OCI-LY7 (cell line): Measurements from ENCODE around the gene PIAS4.

Experiments used
- EZH2phosphoT487 ChIP-seq: fragments of 200-600 bp; sonication (generic); IDR thresholded peaks from 2 replicates; pipeline ENCODE4 v1.6.1; 2018; ENCODE audit warnings: low read depth, borderline replicate concordance, mild to moderate bottlenecking, mixed run types, antibody characterized with exemption, low read length, moderate library complexity, mixed read lengths
- TF ChIP-seq, protein P1 (sequence below): fragments of 200-600 bp; sonication (generic); conservative IDR thresholded peaks from 2 replicates; pipeline ENCODE4 v1.5.1; 2014; ENCODE audit warnings: mild to moderate bottlenecking, antibody characterized with exemption, low read length, moderate library complexity, mixed read lengths

GRCh38 chr19:4038057-4038456, 30.5 kb downstream of the PIAS4 start:
- TF ChIP-seq, protein P1, sequence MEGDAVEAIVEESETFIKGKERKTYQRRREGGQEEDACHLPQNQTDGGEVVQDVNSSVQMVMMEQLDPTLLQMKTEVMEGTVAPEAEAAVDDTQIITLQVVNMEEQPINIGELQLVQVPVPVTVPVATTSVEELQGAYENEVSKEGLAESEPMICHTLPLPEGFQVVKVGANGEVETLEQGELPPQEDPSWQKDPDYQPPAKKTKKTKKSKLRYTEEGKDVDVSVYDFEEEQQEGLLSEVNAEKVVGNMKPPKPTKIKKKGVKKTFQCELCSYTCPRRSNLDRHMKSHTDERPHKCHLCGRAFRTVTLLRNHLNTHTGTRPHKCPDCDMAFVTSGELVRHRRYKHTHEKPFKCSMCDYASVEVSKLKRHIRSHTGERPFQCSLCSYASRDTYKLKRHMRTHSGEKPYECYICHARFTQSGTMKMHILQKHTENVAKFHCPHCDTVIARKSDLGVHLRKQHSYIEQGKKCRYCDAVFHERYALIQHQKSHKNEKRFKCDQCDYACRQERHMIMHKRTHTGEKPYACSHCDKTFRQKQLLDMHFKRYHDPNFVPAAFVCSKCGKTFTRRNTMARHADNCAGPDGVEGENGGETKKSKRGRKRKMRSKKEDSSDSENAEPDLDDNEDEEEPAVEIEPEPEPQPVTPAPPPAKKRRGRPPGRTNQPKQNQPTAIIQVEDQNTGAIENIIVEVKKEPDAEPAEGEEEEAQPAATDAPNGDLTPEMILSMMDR, result no peak
- no peak for TF ChIP-seq EZH2phosphoT487
